WERI-Rb-1 (cell line): ENCODE results near the gene PCDHGC4.

Experiments used
- DNase-seq: peaks from one replicate; pipeline ENCODE4 v3.0.0-alpha.2; 2020
- H3K27ac ChIP-seq: fragments of 250-450 bp; sonication (Bioruptor Pico); 2 replicates; pipeline ENCODE4 v1.5.1; 2020; ENCODE audit warnings: mild to moderate bottlenecking, moderate library complexity
- H3K27me3 ChIP-seq: fragments of 250-450 bp; sonication (Bioruptor Pico); 2 replicates; pipeline ENCODE4 v1.5.1; 2021; ENCODE audit warnings: mild to moderate bottlenecking, low read depth, moderate library complexity; ENCODE audit not compliant: insufficient read depth, severe bottlenecking
- H3K36me3 ChIP-seq: fragments of 250-450 bp; sonication (Bioruptor Pico); 2 replicates; pipeline ENCODE4 v1.5.1; 2020; ENCODE audit warnings: mild to moderate bottlenecking, moderate library complexity
- H3K4me3 ChIP-seq: 2 replicates; pipeline ENCODE4 v1.5.1; 2011; ENCODE audit warnings: low read depth, mild to moderate bottlenecking, control low read depth, low read length
- H3K9me3 ChIP-seq: fragments of 250-450 bp; sonication (Bioruptor Pico); 2 replicates; pipeline ENCODE4 v1.5.1; 2021; ENCODE audit warnings: mild to moderate bottlenecking, moderate library complexity; ENCODE audit not compliant: severe bottlenecking
- TF ChIP-seq, protein P1 (sequence below): IDR thresholded peaks from 2 replicates; pipeline ENCODE4 v1.5.1; 2011; ENCODE audit warnings: low read depth, mild to moderate bottlenecking, control low read depth, inconsistent platforms, low read length

Gene PCDHGC4

DNA sequence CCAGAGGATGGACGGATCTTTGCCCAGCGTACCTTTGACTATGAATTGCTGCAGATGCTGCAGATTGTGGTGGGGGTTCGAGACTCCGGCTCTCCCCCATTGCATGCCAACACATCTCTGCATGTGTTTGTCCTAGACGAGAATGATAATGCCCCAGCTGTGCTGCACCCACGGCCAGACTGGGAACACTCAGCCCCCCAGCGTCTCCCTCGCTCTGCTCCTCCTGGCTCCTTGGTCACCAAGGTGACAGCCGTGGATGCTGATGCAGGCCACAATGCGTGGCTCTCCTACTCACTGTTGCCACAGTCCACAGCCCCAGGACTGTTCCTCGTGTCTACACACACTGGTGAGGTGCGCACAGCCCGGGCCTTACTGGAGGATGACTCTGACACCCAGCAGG lies 5.9 kb downstream of the PCDHGC4 start:
- Histone ChIP-seq H3K4me3 (no peak overlapping the region), H3K27ac (no peak overlapping the region), H3K27me3 (no peaks in the 10 kb centered on the region), H3K36me3 (no peaks in the 10 kb centered on the region), H3K9me3 (no peaks in the 10 kb centered on the region)
- no peak for DNase-seq
- TF ChIP-seq, protein P1, sequence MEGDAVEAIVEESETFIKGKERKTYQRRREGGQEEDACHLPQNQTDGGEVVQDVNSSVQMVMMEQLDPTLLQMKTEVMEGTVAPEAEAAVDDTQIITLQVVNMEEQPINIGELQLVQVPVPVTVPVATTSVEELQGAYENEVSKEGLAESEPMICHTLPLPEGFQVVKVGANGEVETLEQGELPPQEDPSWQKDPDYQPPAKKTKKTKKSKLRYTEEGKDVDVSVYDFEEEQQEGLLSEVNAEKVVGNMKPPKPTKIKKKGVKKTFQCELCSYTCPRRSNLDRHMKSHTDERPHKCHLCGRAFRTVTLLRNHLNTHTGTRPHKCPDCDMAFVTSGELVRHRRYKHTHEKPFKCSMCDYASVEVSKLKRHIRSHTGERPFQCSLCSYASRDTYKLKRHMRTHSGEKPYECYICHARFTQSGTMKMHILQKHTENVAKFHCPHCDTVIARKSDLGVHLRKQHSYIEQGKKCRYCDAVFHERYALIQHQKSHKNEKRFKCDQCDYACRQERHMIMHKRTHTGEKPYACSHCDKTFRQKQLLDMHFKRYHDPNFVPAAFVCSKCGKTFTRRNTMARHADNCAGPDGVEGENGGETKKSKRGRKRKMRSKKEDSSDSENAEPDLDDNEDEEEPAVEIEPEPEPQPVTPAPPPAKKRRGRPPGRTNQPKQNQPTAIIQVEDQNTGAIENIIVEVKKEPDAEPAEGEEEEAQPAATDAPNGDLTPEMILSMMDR, result no peak

DNA sequence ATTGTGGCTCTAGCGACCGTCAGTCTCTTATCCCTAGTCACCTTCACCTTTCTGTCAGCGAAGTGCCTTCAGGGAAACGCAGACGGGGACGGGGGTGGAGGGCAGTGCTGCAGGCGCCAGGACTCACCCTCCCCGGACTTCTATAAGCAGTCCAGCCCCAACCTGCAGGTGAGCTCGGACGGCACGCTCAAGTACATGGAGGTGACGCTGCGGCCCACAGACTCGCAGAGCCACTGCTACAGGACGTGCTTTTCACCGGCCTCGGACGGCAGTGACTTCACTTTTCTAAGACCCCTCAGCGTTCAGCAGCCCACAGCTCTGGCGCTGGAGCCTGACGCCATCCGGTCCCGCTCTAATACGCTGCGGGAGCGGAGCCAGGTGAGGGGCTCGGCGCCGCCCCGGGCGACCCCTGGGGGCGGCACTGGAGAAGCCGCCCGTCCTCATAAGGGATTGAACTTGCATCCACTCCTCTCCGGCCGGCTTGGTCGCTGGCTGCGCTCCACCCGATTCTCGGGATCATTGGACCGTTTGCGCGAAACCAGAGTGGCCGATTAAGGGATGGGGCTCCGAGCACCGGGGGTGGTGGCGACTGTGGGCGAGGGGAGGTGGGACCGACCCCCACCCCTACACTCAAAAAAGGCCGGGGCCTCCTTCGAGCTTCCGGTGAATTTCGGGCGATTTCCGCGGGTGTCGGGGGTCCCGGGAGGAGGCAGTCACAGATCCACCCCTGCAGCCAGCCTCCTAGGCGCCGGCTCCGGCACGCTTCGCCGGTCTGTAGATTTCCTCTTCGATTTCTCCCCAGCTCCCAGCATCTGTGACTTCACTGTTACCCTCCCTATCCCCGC lies 6.7 kb downstream of the PCDHGC4 start:
- Histone ChIP-seq H3K27ac (no peak overlapping the region), H3K27me3 (no peaks in the 10 kb centered on the region), H3K36me3 (no peaks in the 10 kb centered on the region), H3K4me3 (no peak overlapping the region), H3K9me3 (no peaks in the 10 kb centered on the region)
- TF ChIP-seq, protein P1, result no peak
- DNase-seq, result no peak

DNA sequence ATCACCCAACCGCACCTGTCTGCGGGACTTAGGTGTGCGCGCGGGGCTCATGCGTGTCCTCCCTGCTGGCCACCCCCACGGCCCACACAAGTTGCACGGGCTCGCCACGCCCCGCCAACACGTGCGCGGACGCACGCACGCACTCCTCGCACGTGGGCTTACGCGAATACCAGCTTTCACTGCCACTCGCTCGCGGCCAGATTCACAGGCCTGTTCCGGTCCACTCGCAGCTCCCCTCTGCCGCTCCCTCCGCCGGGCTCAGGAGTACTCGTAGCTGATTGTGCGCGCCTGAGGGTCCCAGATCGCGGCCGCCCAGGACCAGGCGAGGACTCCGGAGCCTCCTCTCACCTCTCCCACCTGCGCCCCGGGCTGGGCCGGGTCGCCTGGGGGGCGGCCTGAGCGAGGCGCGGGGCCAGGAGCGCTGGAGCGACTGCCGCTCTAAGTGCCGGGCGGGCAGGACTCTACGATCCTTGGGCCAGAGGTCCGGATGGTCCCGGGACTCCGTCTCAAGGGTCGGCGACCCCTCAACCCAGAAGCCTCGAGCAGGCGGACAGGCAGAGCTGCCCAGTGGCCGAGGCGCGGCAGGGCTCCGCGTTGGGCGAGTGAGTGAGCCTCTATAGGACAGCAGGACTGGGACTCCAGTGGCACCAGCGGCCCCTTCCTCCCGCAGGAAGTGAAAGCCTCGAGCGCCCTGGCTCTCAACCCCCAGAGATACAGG lies 7.5 kb downstream of the PCDHGC4 start:
- H3K9me3 ChIP-seq, result no peaks in the 10 kb centered on the region
- DNase-seq, result no peak
- no peaks in the 10 kb centered on the region for H3K36me3 ChIP-seq
- no peak overlapping the region for H3K27ac ChIP-seq
- H3K27me3 ChIP-seq, result no peaks in the 10 kb centered on the region
- TF ChIP-seq, protein P1, result no peak
- H3K4me3 ChIP-seq, result no peak overlapping the region

DNA sequence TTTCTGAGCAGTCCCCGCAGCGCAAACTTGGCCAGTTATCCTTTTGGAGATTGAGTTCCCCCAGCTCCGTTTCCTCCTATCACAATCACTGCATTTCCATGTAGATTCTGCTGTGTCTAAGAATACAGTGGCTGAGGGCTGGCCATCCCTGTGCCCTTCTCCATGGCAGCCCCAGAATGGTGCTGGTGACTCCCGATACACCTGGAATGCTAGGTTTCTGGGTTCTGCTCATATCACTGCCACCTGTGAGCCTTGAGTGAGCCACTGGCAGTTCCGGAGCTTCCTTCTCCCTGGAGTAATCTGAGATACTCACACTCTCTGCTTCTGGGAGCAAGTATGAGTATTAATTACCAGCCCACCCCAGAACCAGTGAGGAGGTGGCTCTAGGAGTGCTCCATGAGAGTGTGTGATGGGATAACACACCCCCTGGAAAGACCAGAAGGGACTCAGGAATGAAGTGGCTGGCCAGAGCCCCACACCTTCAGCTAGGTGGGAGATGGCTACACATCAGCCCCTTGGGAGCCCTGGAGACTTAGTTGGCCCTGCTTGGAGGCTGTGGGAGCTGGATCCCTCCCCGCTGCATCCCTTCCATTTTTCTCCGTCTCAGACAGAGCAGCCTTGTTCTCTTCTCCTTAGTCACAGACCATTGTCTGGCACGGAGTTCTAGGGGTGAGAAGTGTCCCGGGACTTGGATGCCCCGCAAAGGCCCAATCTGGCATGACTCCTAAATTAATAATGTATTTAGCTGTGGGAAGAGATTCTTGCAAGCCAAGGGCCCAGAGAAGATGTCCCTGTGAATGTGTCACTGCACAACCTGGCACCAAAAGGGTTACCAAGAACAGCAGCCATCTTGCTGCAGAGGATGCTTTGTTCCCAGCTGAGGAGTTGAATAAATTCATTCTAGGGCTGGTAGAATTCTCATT lies 8.9 kb downstream of the PCDHGC4 start:
- H3K9me3 ChIP-seq, result no peaks in the 10 kb centered on the region
- no peaks in the 10 kb centered on the region for H3K36me3 ChIP-seq
- TF ChIP-seq, protein P1, result no peak
- H3K27ac ChIP-seq, result no peak overlapping the region
- no peak overlapping the region for H3K4me3 ChIP-seq
- no peak for DNase-seq
- no peaks in the 10 kb centered on the region for H3K27me3 ChIP-seq

DNA sequence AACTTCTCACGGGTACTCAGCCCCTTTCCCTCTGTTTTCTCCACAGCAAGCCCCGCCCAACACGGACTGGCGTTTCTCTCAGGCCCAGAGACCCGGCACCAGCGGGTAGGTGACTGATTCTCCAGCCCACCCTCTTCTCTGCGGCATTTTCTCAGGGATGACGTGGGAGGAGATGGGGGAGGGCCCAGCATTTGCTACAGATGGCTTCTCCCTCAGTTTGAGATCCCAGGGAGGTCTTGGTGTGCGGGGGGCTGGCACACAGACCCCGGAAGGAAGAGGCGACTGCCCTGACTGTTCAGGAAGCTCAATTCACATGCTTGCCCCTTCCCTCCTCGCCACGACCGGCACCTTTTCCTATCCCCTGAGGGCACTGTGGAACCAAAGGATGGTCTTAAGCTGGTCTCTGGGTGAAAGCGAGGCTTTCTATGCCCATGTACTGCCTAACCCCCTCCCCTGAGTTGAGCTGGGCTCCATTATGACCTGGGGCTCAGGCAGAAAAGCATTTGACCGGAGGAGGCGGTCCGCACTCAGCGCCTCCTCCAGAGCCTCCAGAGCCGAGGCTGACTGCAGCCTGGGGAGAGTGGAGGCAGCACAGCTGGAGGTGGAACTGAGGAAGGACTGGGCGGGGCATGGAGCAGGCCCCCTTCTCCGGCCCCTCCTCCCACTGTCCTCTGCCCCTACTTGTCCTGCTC lies 10.1 kb downstream of the PCDHGC4 start:
- H3K27ac ChIP-seq, result no peak overlapping the region
- H3K4me3 ChIP-seq, result no peak overlapping the region

More for the DNA sequence above, 10.1 kb downstream of the PCDHGC4 start:
- Histone ChIP-seq H3K36me3 (no peaks in the 10 kb centered on the region), H3K27me3 (no peaks in the 10 kb centered on the region), H3K9me3 (no peaks in the 10 kb centered on the region)
- TF ChIP-seq, protein P1, result no peak
- DNase-seq, result no peak
